Stomach (tissue), 4 donors: Measurements from ENCODE around the gene MYO3B.

ENCODE experiments used
- EP300 ChIP-seq: sonication (generic); formaldehyde crosslinking; IDR thresholded peaks from one replicate; pipeline ENCODE4 v1.6.1; 2017; ENCODE audit warnings: antibody characterized with exemption
- POLR2AphosphoS5 ChIP-seq, 3 donors: sonication (generic); formaldehyde crosslinking; IDR thresholded peaks; one replicate each; pipeline ENCODE4 v1.6.1; 2016; ENCODE audit warnings: antibody characterized with exemption in 3 of 3
- TF ChIP-seq, protein P1 (sequence below), 7 experiments: fragments of 450-650 bp in 4 of 7; fragments of 200-600 bp in 3 of 7; sonication (generic) in 3 of 7; IDR thresholded peaks; one replicate each; pipeline ENCODE4 v1.5.1; 2016 to 2019; ENCODE audit warnings: antibody characterized with exemption in 7 of 7, control low read depth in 2 of 7, mild to moderate bottlenecking in 1 of 7

DNA sequence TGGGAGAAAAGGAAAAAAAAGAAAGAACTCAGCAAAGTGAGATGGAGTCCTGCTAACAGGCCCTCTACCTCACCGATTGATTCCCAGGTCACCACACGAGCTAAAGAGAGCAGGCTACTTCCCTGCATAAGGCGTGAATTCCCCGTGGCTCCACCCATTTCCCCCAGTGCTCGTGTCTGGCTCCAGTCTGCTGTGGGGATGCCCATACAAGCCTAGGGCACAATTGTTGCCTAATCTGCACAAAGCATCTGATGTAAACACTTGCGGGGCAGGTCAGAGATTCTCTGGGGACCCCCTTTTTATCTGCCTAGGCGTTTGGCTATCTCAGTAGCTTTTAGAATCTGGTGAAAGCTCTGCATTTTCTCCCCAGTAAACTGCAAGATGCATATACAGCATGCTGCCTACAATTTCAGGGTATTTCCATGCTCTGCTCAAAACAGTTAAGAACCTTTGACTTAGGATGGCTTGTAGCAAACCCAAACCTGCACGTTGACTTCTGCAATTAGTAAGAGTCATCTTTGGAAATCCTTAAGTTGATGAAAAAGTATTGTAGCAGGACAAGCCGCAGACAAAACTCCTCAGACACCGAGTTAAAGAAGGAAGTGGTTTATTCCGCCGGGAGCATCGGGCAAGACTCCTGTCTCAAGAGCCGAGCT lies 34.8 kb downstream of the MYO3B start:
- TF ChIP-seq, protein P1, sequence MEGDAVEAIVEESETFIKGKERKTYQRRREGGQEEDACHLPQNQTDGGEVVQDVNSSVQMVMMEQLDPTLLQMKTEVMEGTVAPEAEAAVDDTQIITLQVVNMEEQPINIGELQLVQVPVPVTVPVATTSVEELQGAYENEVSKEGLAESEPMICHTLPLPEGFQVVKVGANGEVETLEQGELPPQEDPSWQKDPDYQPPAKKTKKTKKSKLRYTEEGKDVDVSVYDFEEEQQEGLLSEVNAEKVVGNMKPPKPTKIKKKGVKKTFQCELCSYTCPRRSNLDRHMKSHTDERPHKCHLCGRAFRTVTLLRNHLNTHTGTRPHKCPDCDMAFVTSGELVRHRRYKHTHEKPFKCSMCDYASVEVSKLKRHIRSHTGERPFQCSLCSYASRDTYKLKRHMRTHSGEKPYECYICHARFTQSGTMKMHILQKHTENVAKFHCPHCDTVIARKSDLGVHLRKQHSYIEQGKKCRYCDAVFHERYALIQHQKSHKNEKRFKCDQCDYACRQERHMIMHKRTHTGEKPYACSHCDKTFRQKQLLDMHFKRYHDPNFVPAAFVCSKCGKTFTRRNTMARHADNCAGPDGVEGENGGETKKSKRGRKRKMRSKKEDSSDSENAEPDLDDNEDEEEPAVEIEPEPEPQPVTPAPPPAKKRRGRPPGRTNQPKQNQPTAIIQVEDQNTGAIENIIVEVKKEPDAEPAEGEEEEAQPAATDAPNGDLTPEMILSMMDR (IDR thresholded peaks at IDR 0.05), result no peak
- TF ChIP-seq POLR2AphosphoS5 (IDR thresholded peaks at IDR 0.05) (no peak), EP300 (no peak)
